Measurements from ENCODE around the gene TPM1.
"Not testable (repeated sequence)": the region's sequence is repeated elsewhere in the genome, so short reads cannot be mapped to it uniquely, and the experiment has no call there.

TPM1 gene

GRCh38 chr15:63041974-63042876, at the start of gene TPM1:
TSS of gene TPM1 (plus strand) at chr15:63042747. CDS start at chr15:63042830, 83 bp downstream.
- DNase-seq (ENCODE audit: low read depth in 2 of 2): peak; percentile 94
- TF ChIP-seq CTCF (IDR thresholded peaks at IDR 0.05; ENCODE audit: low read depth, low read length): no peak
- H3K4me3 ChIP-seq (replicated peaks in 1 of 2; ENCODE audit: low read depth in 2 of 2, low read length in 2 of 2): peak within 1 kb of the TSS; percentile 65 to 80

- no peak overlapping the region for H3K4me3 ChIP-seq (replicated peaks in 1 of 2; ENCODE audit: low read depth in 2 of 2, low read length in 2 of 2)
- DNase-seq (ENCODE audit: low read depth in 2 of 2): no peak
- TF ChIP-seq CTCF (IDR thresholded peaks at IDR 0.05; ENCODE audit: low read depth, low read length): no peak
These were observed 49.5 kb upstream of the TPM1 start for GRCh38 chr15:62993066-62993465.

- not testable (repeated sequence) for H3K4me3 ChIP-seq (replicated peaks in 1 of 2; ENCODE audit: low read depth in 2 of 2, low read length in 2 of 2); DNase-seq (ENCODE audit: low read depth in 2 of 2)
These were observed 48.9 kb upstream of the TPM1 start for GRCh38 chr15:62993632-62994031.

- no peak for TF ChIP-seq CTCF (IDR thresholded peaks at IDR 0.05; ENCODE audit: low read depth, low read length)
- no peak for DNase-seq (ENCODE audit: low read depth in 2 of 2)
- no peak overlapping the region for H3K4me3 ChIP-seq (replicated peaks in 1 of 2; ENCODE audit: low read depth in 2 of 2, low read length in 2 of 2)
These were observed 48.1 kb upstream of the TPM1 start for GRCh38 chr15:62994439-62994838.

- no peak for TF ChIP-seq CTCF (IDR thresholded peaks at IDR 0.05; ENCODE audit: low read depth, low read length)
- DNase-seq (ENCODE audit: low read depth in 2 of 2): peak in 1 of 2 donors; percentile 62
- H3K4me3 ChIP-seq (replicated peaks in 1 of 2; ENCODE audit: low read depth in 2 of 2, low read length in 2 of 2): no peak overlapping the region
These were observed 47.4 kb upstream of the TPM1 start for GRCh38 chr15:62994975-62995681.

- no peak for TF ChIP-seq CTCF (IDR thresholded peaks at IDR 0.05; ENCODE audit: low read depth, low read length)
- H3K4me3 ChIP-seq (replicated peaks in 1 of 2; ENCODE audit: low read depth in 2 of 2, low read length in 2 of 2): no peak overlapping the region
- DNase-seq (ENCODE audit: low read depth in 2 of 2): no peak
These were observed 45.1 kb upstream of the TPM1 start for GRCh38 chr15:62997441-62997840.

GRCh38 chr15:62998262-62998890, 44.2 kb upstream of the TPM1 start:
- DNase-seq (ENCODE audit: low read depth in 2 of 2): no peak
- H3K4me3 ChIP-seq (replicated peaks in 1 of 2; ENCODE audit: low read depth in 2 of 2, low read length in 2 of 2): no peak overlapping the region
- TF ChIP-seq CTCF (IDR thresholded peaks at IDR 0.05; ENCODE audit: low read depth, low read length): no peak

All from cardiac fibroblast (primary cell).